HG03558 (cell line): ENCODE results near the gene TRIM3.

Experiments
- ATAC-seq: cut with Tn5 transposase; IDR thresholded peaks from one replicate; pipeline ENCODE4 v1.9.1; 2021; ENCODE audit warnings: moderate number of reproducible peaks; ENCODE audit not compliant: unreplicated experiment; ENCODE audit errors: extremely low read depth

TRIM3 gene

DNA sequence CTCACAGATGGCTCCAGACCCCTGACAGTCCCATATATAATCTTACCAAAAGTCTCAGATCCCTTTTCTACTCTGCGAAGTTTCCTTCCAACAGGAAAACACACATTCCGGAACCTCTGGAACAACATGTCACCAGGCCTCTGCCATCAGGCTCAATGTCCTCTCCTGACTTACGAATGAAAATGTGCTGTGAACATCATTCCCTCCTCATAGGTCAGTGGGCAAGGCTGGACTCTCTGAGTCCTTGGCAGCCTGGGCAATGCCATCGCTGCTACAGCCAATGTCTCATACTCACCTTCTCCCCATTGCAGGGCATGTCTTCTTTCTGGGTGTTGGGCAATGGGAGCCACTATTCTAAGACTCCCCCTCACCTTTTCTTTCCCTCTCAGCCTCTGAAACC lies 31.3 kb downstream of the TRIM3 start:
- no peak for ATAC-seq

- no peak for ATAC-seq
These were observed 32.8 kb downstream of the TRIM3 start, which contains the start of gene HPX for GRCh38 chr11:6440906-6441358. Gene HPX (minus strand): TSS chr11:6440987. CDS start chr11:6440963, 24 bp downstream.

DNA sequence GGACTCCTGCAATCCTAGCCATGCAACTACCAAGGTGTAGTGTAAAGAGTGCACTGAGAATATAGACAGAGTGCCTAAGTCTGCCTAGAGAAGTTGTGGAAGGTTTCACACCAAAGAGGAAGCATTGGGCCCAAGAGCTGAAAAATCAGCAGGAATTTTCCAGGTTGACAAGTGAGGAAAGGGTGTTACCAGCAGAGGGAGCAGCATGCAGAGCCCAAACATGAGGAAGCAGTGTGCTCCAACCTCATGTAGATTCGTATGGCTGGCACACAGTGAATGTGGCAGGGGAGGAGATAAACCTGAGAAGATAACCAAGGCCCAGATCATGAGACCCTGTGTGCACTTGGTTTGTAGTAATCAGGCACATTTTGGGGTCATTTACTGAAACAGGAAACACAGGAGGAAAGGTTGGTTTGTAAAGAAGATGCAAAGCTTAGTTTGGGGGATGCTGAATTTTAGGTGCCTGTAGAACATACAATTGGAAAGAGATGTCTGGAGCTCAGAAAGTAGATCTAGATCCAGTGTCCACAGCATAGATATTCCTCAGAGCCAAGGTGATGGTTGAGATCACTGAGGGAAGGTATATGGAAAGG lies 34.7 kb downstream of the TRIM3 start:
- ATAC-seq, result no peak

DNA sequence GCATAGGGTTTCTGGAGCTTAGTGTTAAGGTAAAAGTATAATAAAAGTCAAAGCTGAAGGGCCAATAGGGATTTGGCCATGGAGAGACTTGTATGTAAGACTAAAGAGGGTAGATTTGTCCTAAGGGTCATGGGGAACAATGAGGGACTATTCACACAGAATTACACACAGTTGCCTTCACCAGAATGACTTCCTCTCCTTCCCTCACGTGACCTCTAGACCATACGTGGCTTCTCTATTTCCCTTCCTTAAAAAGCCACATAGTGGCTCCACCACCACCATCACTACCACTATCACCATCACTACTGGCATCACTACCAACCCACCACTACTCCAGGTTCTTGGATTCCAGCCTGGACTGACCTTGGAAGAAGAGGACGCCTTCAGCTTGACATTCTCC lies 35.7 kb downstream of the TRIM3 start:
- no peak for ATAC-seq

GRCh38 chr11:6437423-6437822 lies 36.3 kb downstream of the TRIM3 start:
- no peak for ATAC-seq

- ATAC-seq, result no peak
These were observed 39.6 kb downstream of the TRIM3 start for GRCh38 chr11:6433998-6434660.

DNA sequence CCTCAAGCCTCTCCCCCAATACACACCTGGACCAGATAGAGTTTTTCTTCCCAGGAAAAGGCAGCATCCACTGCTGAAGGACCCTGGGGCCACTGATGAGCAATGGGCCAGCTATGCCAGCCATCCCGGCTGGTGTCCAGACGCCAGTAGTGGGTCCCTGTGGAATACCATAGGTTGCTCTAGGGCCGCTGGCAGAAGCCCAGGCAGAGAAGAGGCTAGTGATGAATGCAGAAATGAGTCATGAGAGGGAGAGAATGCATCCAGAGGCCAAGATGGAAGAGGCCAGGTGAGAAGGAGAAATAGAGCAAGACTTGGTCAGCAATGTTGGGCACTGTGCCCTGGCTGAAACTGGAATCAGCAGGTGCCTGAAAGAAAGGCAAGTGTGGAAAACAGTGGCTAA lies 41.9 kb downstream of the TRIM3 start:
- ATAC-seq, result no peak

- no peak for ATAC-seq
These were observed 46.2 kb downstream of the TRIM3 start for GRCh38 chr11:6427516-6427915.

- no peak for ATAC-seq
These were observed 53.1 kb downstream of the TRIM3 start for GRCh38 chr11:6420677-6421076.

- no peak for ATAC-seq
These were observed 54.6 kb downstream of the TRIM3 start, which contains the start of gene APBB1 for GRCh38 chr11:6419009-6419631. Gene APBB1 (minus strand): TSS chr11:6419094. CDS start chr11:6411347, 7,747 bp downstream.

DNA sequence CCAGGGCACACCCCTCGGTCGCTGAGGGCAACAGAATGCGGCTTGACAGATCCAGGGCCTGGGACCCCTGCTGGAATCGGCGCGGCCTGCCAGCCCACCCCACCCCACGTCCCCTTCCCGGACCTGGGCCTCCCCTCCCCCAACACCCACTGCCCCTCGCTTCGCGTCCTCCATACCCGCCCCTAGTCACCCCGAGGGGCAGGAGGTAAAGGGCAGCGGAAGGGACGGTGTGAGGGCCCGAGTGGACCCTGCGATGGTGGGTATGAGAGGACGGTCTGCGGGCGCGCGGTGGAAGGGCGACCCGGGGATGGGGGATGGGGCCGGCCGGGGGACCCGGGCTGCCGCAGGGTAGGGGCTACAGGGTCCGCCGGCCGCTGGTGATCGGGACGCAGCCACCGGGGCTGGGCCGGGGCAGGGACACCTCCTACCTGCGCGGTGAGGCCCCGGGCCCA lies 55.2 kb downstream of the TRIM3 start:
- ATAC-seq, result no peak

- ATAC-seq, result no peak
These were observed 55.7 kb downstream of the TRIM3 start for GRCh38 chr11:6417907-6418556.

- no peak for ATAC-seq
These were observed 57.9 kb downstream of the TRIM3 start for GRCh38 chr11:6415797-6416196.

DNA sequence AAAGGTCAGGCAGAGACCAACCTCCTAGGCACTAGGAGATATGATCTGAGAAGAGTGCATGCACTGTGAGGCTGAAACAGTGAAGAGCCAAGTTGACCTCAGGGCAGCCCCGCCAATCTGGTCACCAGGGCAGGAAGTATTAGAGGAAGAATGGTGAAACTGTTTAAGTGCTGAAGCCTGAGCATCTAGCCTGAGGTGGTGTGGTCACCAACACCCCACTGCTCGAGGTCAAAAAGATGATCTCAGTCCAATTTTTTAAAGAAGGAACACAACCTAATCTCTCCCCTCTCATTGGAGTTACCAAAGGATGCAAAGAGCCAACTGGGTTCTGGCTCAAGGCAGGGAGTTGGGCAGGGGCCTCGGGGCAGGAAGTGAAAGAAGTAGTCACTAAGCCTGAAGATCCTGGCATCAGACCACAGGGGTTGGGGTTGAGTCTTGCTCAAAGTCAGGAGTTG lies 58.8 kb downstream of the TRIM3 start:
- no peak for ATAC-seq

- no peak for ATAC-seq
These were observed 59.9 kb downstream of the TRIM3 start for GRCh38 chr11:6413791-6414201.

DNA sequence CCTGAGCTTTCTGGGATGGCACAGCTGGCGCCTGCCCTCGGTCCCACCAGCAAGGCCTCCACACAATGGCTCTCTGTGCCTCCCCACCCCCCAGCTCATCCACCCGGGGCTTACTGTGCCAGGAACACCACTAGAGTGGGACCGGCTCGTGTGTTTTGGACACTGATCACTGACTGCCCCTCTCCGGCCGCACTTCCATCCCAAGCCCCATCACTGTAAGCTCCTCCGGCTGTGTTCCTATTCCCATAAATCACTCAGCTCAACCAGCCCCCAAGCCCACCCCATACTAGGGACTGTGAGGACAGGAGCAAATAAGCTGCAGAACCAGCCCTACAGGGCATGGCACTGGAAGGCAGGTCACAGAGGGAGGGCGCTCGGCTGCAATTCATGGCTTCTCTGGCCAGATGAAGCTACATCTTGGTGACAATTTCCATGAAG lies 62.1 kb downstream of the TRIM3 start:
- ATAC-seq, result no peak

- ATAC-seq, result no peak
These were observed 62.9 kb downstream of the TRIM3 start for GRCh38 chr11:6410695-6411430.

DNA sequence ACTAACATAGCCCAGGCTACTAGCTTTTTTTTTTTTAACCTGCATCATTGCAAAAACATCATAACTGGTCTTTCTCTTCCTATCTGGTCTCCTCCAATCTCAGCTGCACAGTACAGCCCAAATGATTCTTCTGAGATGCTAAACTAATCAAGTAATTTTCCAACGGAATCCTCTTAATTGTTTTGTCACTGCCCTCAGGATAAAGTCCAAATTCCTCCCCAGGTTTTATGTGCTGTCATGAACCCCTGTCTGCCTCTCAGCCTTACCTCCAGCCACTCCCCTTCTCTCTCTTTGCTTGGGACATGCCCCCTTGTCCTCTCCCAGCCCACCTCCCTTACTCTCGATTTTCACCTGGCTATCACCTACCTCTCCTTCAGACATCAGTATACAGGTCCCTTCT lies 67.4 kb downstream of the TRIM3 start:
- no peak for ATAC-seq

DNA sequence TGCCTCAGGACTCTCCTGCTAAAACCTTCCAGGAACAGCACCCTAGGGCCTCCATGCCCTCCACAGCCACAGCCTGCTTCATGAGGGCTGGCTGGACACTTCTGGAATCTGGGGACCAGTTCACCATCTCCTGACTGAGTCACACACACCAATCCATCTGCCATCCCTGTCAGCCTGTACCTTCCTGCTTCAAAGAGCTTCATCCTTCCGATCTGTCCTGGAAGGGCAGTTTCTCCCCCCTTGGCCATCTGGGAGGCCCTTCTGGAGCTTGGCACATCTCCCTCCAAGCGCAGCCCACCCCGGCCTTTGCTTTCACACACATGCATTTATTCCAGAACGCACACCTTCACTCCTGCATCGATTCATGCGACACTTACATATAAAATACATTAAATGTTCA lies 67.9 kb downstream of the TRIM3 start:
- no peak for ATAC-seq

GRCh38 chr11:6405052-6405667 lies 68.6 kb downstream of the TRIM3 start:
- no peak for ATAC-seq
